Measurements from ENCODE around the gene GPBP1. TPM values are rescaled to one million over a fixed set of nuclear protein-coding genes. Genes with fewer than 3 reads are reported as not detected.
"Not testable (repeated sequence)": the region's sequence is repeated elsewhere in the genome, so short reads cannot be mapped to it uniquely, and the experiment has no call there.

GPBP1 gene
- total and polyA plus RNA-seq, 2 experiments from 2014 or later, result 38.1 to 41.7 TPM

- no peaks in the 10 kb centered on the region for H3K9me3 ChIP-seq (ENCODE audit: low read depth)
- no peaks in the 10 kb centered on the region for H3K27me3 ChIP-seq (replicated peaks; ENCODE audit: insufficient read depth)
- TF ChIP-seq EZH2 (IDR thresholded peaks at IDR 0.05; ENCODE audit: insufficient read depth, poor library complexity, severe bottlenecking) (no peak), EZH2phosphoT487 (IDR thresholded peaks at IDR 0.05; ENCODE audit: insufficient read depth, low read depth) (no peak)
- no peak for DNase-seq
- in situ Hi-C loops (cut with MboI), result no loop called here
- H4K20me1 ChIP-seq (ENCODE audit: insufficient read depth), result no peaks in the 10 kb centered on the region
- H3K36me3 ChIP-seq (ENCODE audit: low read depth), result no peaks in the 10 kb centered on the region
- no peaks in the 10 kb centered on the region for H3K79me2 ChIP-seq (ENCODE audit: insufficient read depth)
- H3K9me2 ChIP-seq (ENCODE audit: insufficient read depth), result no peaks in the 10 kb centered on the region
- H3K4me1 ChIP-seq (ENCODE audit: insufficient read depth), result no peaks in the 10 kb centered on the region
- no peak overlapping the region for H3K4me3 ChIP-seq
- H3K9ac ChIP-seq, result no peak overlapping the region
- no peak overlapping the region for H3K27ac ChIP-seq
- H3F3A ChIP-seq (ENCODE audit: insufficient read depth), result no peaks in the 10 kb centered on the region
- H3K4me2 ChIP-seq (ENCODE audit: unreplicated experiment), result no peak overlapping the region
- 83 to 84% methylated on average over 8 of the region's 8 CpGs for WGBS, 2 experiments (ENCODE audit: low coverage in 1 of 2, low lambda C conversion rate in 2 of 2, missing lambda C conversion rate in 2 of 2)
- H2AFZ ChIP-seq, result no peak overlapping the region
Measured at GRCh38 chr5:57164124-57164523, 9.7 kb upstream of the GPBP1 start.

GRCh38 chr5:57165171-57165570 is 8.7 kb upstream of the GPBP1 start:
- H3K4me2 ChIP-seq (ENCODE audit: unreplicated experiment); H3K27ac ChIP-seq; in situ Hi-C loops (cut with MboI); DNase-seq; H3K27me3 ChIP-seq (replicated peaks; ENCODE audit: insufficient read depth); H3K9me3 ChIP-seq (ENCODE audit: low read depth); H2AFZ ChIP-seq; H3K79me2 ChIP-seq (ENCODE audit: insufficient read depth); H3F3A ChIP-seq (ENCODE audit: insufficient read depth); H3K4me1 ChIP-seq (ENCODE audit: insufficient read depth); H3K9ac ChIP-seq; H4K20me1 ChIP-seq (ENCODE audit: insufficient read depth); H3K4me3 ChIP-seq; H3K9me2 ChIP-seq (ENCODE audit: insufficient read depth); H3K36me3 ChIP-seq (ENCODE audit: low read depth): not testable (repeated sequence)
- 92 to 94% methylated on average over 3 of the region's 3 CpGs for WGBS, 2 experiments (ENCODE audit: low coverage in 1 of 2, low lambda C conversion rate in 2 of 2, missing lambda C conversion rate in 2 of 2)

- WGBS, 2 experiments (ENCODE audit: low coverage in 1 of 2, low lambda C conversion rate in 2 of 2, missing lambda C conversion rate in 2 of 2), result 49 to 53% methylated on average over 2 of the region's 2 CpGs
- H3K4me2 ChIP-seq (ENCODE audit: unreplicated experiment), result no peak overlapping the region
- H2AFZ ChIP-seq, result peak overlapping the region; percentile 33; the same call in 1 of the 2 replicates
- H3K9me3 ChIP-seq (ENCODE audit: low read depth), result no peaks in the 10 kb centered on the region
- H4K20me1 ChIP-seq (ENCODE audit: insufficient read depth), result no peaks in the 10 kb centered on the region
- H3K36me3 ChIP-seq (ENCODE audit: low read depth), result no peaks in the 10 kb centered on the region
- no peak overlapping the region for H3K27ac ChIP-seq
- in situ Hi-C loops (cut with MboI), result no loop called here
- H3K79me2 ChIP-seq (ENCODE audit: insufficient read depth), result no peaks in the 10 kb centered on the region
- H3F3A ChIP-seq (ENCODE audit: insufficient read depth), result no peaks in the 10 kb centered on the region
- DNase-seq, result no peak
- no peak overlapping the region for H3K4me3 ChIP-seq
- H3K4me1 ChIP-seq (ENCODE audit: insufficient read depth), result no peaks in the 10 kb centered on the region
- TF ChIP-seq EZH2 (IDR thresholded peaks at IDR 0.05; ENCODE audit: insufficient read depth, poor library complexity, severe bottlenecking), result no peak
- TF ChIP-seq EZH2phosphoT487 (IDR thresholded peaks at IDR 0.05; ENCODE audit: insufficient read depth, low read depth), result no peak
- H3K9me2 ChIP-seq (ENCODE audit: insufficient read depth), result no peaks in the 10 kb centered on the region
- H3K27me3 ChIP-seq (replicated peaks; ENCODE audit: insufficient read depth), result no peaks in the 10 kb centered on the region
- H3K9ac ChIP-seq, result no peak overlapping the region
Measured at GRCh38 chr5:57166276-57166675, 7.6 kb upstream of the GPBP1 start.

- H3K27me3 ChIP-seq (replicated peaks; ENCODE audit: insufficient read depth), result no peaks in the 10 kb centered on the region
- H3K27ac ChIP-seq, result no peak overlapping the region
- peaks cover 4% of the 10 kb centered on the region; the same call in 1 of the 2 replicates for H3K4me1 ChIP-seq (ENCODE audit: insufficient read depth)
- DNase-seq, result no peak
- H3K4me2 ChIP-seq (ENCODE audit: unreplicated experiment), result no peak overlapping the region
- WGBS, 2 experiments (ENCODE audit: low coverage in 1 of 2, low lambda C conversion rate in 2 of 2, missing lambda C conversion rate in 2 of 2), result 94% methylated on average over 5 of the region's 5 CpGs
- no peak for TF ChIP-seq EZH2phosphoT487 (IDR thresholded peaks at IDR 0.05; ENCODE audit: insufficient read depth, low read depth)
- no peak for TF ChIP-seq EZH2 (IDR thresholded peaks at IDR 0.05; ENCODE audit: insufficient read depth, poor library complexity, severe bottlenecking)
- no peaks in the 10 kb centered on the region for H3K9me3 ChIP-seq (ENCODE audit: low read depth)
- H3K9ac ChIP-seq, result no peak overlapping the region
- H2AFZ ChIP-seq, result no peak overlapping the region
- no peaks in the 10 kb centered on the region for H3K36me3 ChIP-seq (ENCODE audit: low read depth)
- H3K9me2 ChIP-seq (ENCODE audit: insufficient read depth), result no peaks in the 10 kb centered on the region
- no peak overlapping the region for H3K4me3 ChIP-seq
- H3F3A ChIP-seq (ENCODE audit: insufficient read depth), result peaks cover 4% of the 10 kb centered on the region
- no peaks in the 10 kb centered on the region for H4K20me1 ChIP-seq (ENCODE audit: insufficient read depth)
- in situ Hi-C loops (cut with MboI), result no loop called here
- no peaks in the 10 kb centered on the region for H3K79me2 ChIP-seq (ENCODE audit: insufficient read depth)
Measured at GRCh38 chr5:57167201-57167600, 6.7 kb upstream of the GPBP1 start.

- H3K36me3 ChIP-seq (ENCODE audit: low read depth); H3K9me3 ChIP-seq (ENCODE audit: low read depth); H3K4me2 ChIP-seq (ENCODE audit: unreplicated experiment); H4K20me1 ChIP-seq (ENCODE audit: insufficient read depth); H3K27me3 ChIP-seq (replicated peaks; ENCODE audit: insufficient read depth); H3K9me2 ChIP-seq (ENCODE audit: insufficient read depth); H3K9ac ChIP-seq; DNase-seq; H3K4me1 ChIP-seq (ENCODE audit: insufficient read depth); H3K4me3 ChIP-seq; H3K27ac ChIP-seq; H2AFZ ChIP-seq; in situ Hi-C loops (cut with MboI): not testable (repeated sequence)
- 95 to 96% methylated on average over 13 of the region's 13 CpGs for WGBS, 2 experiments (ENCODE audit: low coverage in 1 of 2, low lambda C conversion rate in 2 of 2, missing lambda C conversion rate in 2 of 2)
- Histone ChIP-seq H3F3A (ENCODE audit: insufficient read depth) (peaks cover 12% of the 10 kb centered on the region), H3K79me2 (ENCODE audit: insufficient read depth) (peaks cover 12% of the 10 kb centered on the region)
Measured at GRCh38 chr5:57170116-57170515, 3.7 kb upstream of the GPBP1 start.

All from GM23248 (cell line).